Prostate gland (tissue), 2 donors: ENCODE data around the gene ACTN2. TPM values are rescaled to one million over a fixed set of nuclear protein-coding genes. Genes with fewer than 3 reads are reported as not detected.

Experiments used
- DNase-seq: peaks from one replicate; pipeline ENCODE4 v3.0.0-alpha.2; 2019; ENCODE audit warnings: low spot score
- H3K27ac ChIP-seq, 2 donors: fragments of 200-600 bp; sonication (generic); 2 replicates each; pipeline ENCODE4 v1.5.1; 2017 to 2019
- H3K27me3 ChIP-seq: fragments of 200-600 bp; sonication (generic); replicated peaks from 2 replicates; pipeline ENCODE4 v1.5.1; 2019; ENCODE audit not compliant: insufficient read depth
- H3K36me3 ChIP-seq, 2 donors: fragments of 200-600 bp; sonication (generic); 1 replicate in 1 of 2; 2 replicates in 1 of 2; pipeline versions ENCODE4 v1.5.1 to v1.8.1; 2017 to 2019
- H3K4me1 ChIP-seq: fragments of 200-600 bp; sonication (generic); replicated peaks from 2 replicates; pipeline ENCODE4 v1.5.1; 2019
- H3K4me3 ChIP-seq, 2 donors: fragments of 200-600 bp; sonication (generic); 2 replicates each; pipeline ENCODE4 v1.5.1; 2017 to 2019
- H3K9me3 ChIP-seq: fragments of 200-600 bp; sonication (generic); 2 replicates; pipeline ENCODE4 v1.5.1; 2017
- POLR2A ChIP-seq: fragments of 450-650 bp; IDR thresholded peaks from one replicate; pipeline ENCODE4 v1.6.1; 2016; ENCODE audit warnings: antibody characterized with exemption, mild to moderate bottlenecking
- POLR2AphosphoS5 ChIP-seq: sonication (generic); formaldehyde crosslinking; IDR thresholded peaks from one replicate; pipeline ENCODE4 v1.6.1; 2017; ENCODE audit warnings: antibody characterized with exemption
- WGBS: methylation state at CpG from one replicate; pipeline ENCODE4 v1.1.5; 2018; 5-methylcytosine and 5-hydroxymethylcytosine counted together
- intact Hi-C: fragments of 100-400 bp; cut with DNase I; formaldehyde crosslinking; loops from one replicate; pipeline ENCODE4 v1.14.2; 2022
- total RNA-seq, 2 donors: library from RNA; depleted of rRNA; stranded (reverse); fragments of >200 nt; gene quantifications; one replicate each; pipeline ENCODE4 v1.1.0, GENCODE V29; 2016
- TF ChIP-seq, protein P1 (sequence below), 4 experiments: fragments of 200-600 bp in 2 of 4; fragments of 450-650 bp in 2 of 4; sonication (generic) in 2 of 4; IDR thresholded peaks; 1 replicate in 3 of 4; 2 replicates in 1 of 4; pipeline ENCODE4 v1.5.1; 2016 to 2019; ENCODE audit warnings: antibody characterized with exemption in 4 of 4, mild to moderate bottlenecking in 2 of 4, moderate library complexity in 2 of 4

ACTN2 gene
- total RNA-seq, 2 donors from 2014 or later: 7.6 to 36.4 TPM

DNA sequence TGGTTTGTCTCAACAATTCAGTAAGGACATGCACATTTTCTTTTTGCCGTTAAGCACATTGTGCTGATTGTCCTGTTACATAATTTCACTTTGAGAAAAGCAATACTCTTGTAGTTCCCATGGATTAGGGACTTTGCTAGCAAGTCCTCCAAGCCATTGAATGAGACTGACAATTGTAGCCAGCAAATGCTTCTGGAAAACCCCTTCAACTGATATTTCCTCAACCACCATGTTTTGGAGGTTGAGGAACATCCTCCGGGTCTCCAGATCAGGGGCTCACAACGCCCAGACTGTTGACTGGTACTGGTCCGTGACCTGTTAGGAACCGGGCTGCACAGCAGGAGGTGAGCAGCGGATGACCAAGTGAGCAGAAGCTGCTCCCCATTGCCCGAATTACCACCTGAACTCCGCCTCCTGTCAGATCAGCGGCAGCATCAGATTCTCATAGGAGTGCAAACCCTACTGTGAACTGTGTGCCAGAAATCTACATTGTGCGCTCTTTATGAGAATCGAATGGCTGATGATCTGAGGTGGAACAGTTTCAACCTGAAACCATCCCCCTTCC is 24.1 kb downstream of the ACTN2 start:
- TF ChIP-seq POLR2A (no peak), POLR2AphosphoS5 (no peak)
- TF ChIP-seq, protein P1, sequence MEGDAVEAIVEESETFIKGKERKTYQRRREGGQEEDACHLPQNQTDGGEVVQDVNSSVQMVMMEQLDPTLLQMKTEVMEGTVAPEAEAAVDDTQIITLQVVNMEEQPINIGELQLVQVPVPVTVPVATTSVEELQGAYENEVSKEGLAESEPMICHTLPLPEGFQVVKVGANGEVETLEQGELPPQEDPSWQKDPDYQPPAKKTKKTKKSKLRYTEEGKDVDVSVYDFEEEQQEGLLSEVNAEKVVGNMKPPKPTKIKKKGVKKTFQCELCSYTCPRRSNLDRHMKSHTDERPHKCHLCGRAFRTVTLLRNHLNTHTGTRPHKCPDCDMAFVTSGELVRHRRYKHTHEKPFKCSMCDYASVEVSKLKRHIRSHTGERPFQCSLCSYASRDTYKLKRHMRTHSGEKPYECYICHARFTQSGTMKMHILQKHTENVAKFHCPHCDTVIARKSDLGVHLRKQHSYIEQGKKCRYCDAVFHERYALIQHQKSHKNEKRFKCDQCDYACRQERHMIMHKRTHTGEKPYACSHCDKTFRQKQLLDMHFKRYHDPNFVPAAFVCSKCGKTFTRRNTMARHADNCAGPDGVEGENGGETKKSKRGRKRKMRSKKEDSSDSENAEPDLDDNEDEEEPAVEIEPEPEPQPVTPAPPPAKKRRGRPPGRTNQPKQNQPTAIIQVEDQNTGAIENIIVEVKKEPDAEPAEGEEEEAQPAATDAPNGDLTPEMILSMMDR (IDR thresholded peaks at IDR 0.05): no peak
- no peaks in the 10 kb centered on the region for H3K36me3 ChIP-seq
- intact Hi-C loops: no loop called here
- H3K4me1 ChIP-seq: no peaks in the 10 kb centered on the region
- no peaks in the 10 kb centered on the region for H3K9me3 ChIP-seq
- WGBS: 81% methylated on average over 11 of the region's 11 CpGs
- no peak overlapping the region for H3K4me3 ChIP-seq
- DNase-seq: no peak
- no peak overlapping the region for H3K27ac ChIP-seq
- H3K27me3 ChIP-seq: no peaks in the 10 kb centered on the region

DNA sequence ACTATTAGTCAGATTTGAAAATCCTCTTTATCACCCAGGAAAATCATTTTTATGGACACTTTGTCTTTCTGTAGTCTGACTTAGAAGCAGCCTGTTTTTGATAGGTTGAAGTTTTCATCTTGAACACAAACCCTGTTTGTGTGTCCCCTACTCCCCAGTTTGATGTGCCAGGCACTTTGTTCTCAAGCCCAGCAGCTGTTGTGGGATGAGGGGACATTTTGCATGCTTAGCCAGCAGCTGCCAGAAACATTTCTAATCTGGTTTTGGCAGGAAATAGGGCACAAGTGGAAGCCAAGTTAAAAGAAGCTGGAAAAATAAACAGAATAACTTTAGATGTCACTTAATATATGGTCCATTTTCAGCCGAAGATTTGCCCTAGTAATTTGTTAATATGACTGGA is 29.9 kb downstream of the ACTN2 start:
- Histone ChIP-seq H3K36me3 (no peaks in the 10 kb centered on the region), H3K27me3 (no peaks in the 10 kb centered on the region), H3K4me3 (no peak overlapping the region), H3K27ac (no peak overlapping the region), H3K9me3 (no peaks in the 10 kb centered on the region), H3K4me1 (no peaks in the 10 kb centered on the region)
- intact Hi-C loops: no loop called here
- 4% methylated on average over 1 of the region's 1 CpG for WGBS
- TF ChIP-seq, protein P1 (IDR thresholded peaks at IDR 0.05): no peak
- TF ChIP-seq POLR2AphosphoS5: no peak
- no peak for TF ChIP-seq POLR2A
- no peak for DNase-seq

DNA sequence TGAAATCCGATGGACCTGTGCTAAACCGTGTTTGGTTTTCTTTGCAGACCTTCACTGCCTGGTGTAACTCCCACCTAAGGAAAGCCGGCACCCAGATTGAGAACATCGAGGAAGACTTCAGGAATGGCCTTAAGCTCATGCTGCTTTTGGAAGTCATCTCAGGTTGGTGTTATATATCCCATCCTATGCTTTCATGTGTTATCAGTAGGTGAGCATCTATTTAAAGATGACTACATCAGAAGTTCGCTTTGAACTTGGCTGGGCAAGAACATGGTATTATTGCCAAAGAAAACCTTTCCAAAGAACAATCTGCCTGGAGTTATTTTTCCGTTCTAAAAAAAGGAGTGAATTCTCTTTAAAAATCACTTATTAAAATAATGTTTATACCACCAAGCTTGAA is 31.5 kb downstream of the ACTN2 start:
- WGBS: 62% methylated on average over 6 of the region's 6 CpGs
- Histone ChIP-seq H3K27ac (no peak overlapping the region), H3K36me3 (no peaks in the 10 kb centered on the region), H3K4me1 (no peaks in the 10 kb centered on the region), H3K27me3 (no peaks in the 10 kb centered on the region), H3K9me3 (no peaks in the 10 kb centered on the region), H3K4me3 (no peak overlapping the region)
- DNase-seq: no peak
- intact Hi-C loops: no loop called here
- TF ChIP-seq POLR2AphosphoS5 (no peak), POLR2A (no peak)
- TF ChIP-seq, protein P1 (IDR thresholded peaks at IDR 0.05): no peak

DNA sequence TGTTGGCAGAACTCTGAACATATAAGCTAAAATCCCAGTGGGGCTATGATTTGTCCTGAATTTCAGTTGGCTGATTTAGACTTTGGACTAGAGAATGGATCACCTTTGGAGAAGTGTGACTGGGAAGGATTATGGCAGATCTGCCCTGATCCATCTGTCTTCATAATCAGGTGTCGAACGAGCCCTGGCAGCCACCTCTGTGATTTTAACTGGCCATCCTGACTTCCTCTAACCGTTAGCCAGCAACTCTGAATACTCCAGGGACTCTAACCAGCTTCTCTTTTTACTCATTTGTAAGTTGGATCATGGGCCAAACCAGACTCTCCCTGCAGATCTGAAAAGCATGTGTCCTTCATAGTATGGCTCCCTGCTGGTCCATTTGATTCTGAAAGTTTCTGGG is 32.0 kb downstream of the ACTN2 start:
- no peak for TF ChIP-seq POLR2AphosphoS5
- TF ChIP-seq, protein P1 (IDR thresholded peaks at IDR 0.05): no peak
- no peak for TF ChIP-seq POLR2A
- intact Hi-C loops: no loop called here
- 35% methylated on average over 3 of the region's 3 CpGs for WGBS
- H3K36me3 ChIP-seq: no peaks in the 10 kb centered on the region
- no peak overlapping the region for H3K4me3 ChIP-seq
- DNase-seq: no peak
- no peaks in the 10 kb centered on the region for H3K9me3 ChIP-seq
- no peaks in the 10 kb centered on the region for H3K4me1 ChIP-seq
- no peaks in the 10 kb centered on the region for H3K27me3 ChIP-seq
- H3K27ac ChIP-seq: no peak overlapping the region

DNA sequence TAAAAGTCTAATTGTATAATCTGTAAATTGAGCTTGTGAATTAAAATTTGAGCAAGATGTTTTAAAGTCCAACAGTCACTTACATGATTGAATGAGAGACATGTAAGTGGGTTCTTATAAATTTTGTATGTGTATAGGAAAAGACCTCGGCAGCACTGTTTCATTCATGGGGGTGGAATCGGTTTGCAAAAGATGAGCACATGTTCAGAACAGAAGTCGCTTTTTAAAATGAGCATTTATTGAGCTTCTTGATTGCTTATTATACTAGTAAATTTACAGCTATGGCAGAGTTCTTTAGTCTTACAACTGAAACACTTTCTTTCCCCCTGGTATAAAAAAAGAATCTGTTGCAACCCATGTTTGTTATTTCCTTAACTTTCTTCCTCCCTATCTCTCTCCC is 33.9 kb downstream of the ACTN2 start:
- no peak for DNase-seq
- Histone ChIP-seq H3K4me3 (no peak overlapping the region), H3K27me3 (no peaks in the 10 kb centered on the region), H3K4me1 (no peaks in the 10 kb centered on the region), H3K27ac (no peak overlapping the region), H3K9me3 (no peaks in the 10 kb centered on the region), H3K36me3 (no peaks in the 10 kb centered on the region)
- 33% methylated on average over 3 of the region's 3 CpGs for WGBS
- intact Hi-C loops: no loop called here
- TF ChIP-seq POLR2A: no peak
- TF ChIP-seq POLR2AphosphoS5: no peak
- TF ChIP-seq, protein P1 (IDR thresholded peaks at IDR 0.05): no peak
